Anterior cingulate cortex (tissue), 58 donors: Measurements from ENCODE around the gene EVX2.

Experiments
- DNase-seq, 58 donors: peaks; one replicate each; lab custom pipeline; 2025; lab: John Stamatoyannopoulos, UW

Gene EVX2

GRCh38 chr2:176122683-176123410 lies 39.1 kb upstream of the EVX2 start, which contains the start of gene HOXD9:
Gene HOXD9 (plus strand): TSS chr2:176122719. CDS start chr2:176122769, 50 bp downstream.
- no peak for DNase-seq

GRCh38 chr2:176122052-176122682 lies 38.4 kb upstream of the EVX2 start:
- DNase-seq, result no peak

GRCh38 chr2:176121190-176122051 lies 37.7 kb upstream of the EVX2 start:
- DNase-seq, result no peak

GRCh38 chr2:176120364-176121189 lies 36.8 kb upstream of the EVX2 start:
- no peak for DNase-seq

- no peak for DNase-seq
These were observed 35.0 kb upstream of the EVX2 start for GRCh38 chr2:176118601-176119339.

- no peak for DNase-seq
These were observed 34.1 kb upstream of the EVX2 start for GRCh38 chr2:176117823-176118371.

GRCh38 chr2:176117162-176117822 lies 33.5 kb upstream of the EVX2 start:
- no peak for DNase-seq

- no peak for DNase-seq
These were observed 32.4 kb upstream of the EVX2 start, which contains the start of gene HOXD10 for GRCh38 chr2:176115883-176116813. Gene HOXD10 (plus strand): TSS chr2:176116778. CDS start chr2:176116834, 56 bp downstream.

GRCh38 chr2:176114930-176115625 lies 31.3 kb upstream of the EVX2 start:
- no peak for DNase-seq

- DNase-seq, result no peak
These were observed 30.6 kb upstream of the EVX2 start for GRCh38 chr2:176114120-176114929.

GRCh38 chr2:176112375-176113302 lies 28.9 kb upstream of the EVX2 start:
- DNase-seq, result no peak

- DNase-seq, result no peak
These were observed 28.1 kb upstream of the EVX2 start for GRCh38 chr2:176111846-176112374.

- no peak for DNase-seq
These were observed 27.5 kb upstream of the EVX2 start for GRCh38 chr2:176111309-176111663.

- no peak for DNase-seq
These were observed 26.9 kb upstream of the EVX2 start for GRCh38 chr2:176110415-176111308.
